ENCODE measurements around the gene HTR1A. TPM values are rescaled to one million over a fixed set of nuclear protein-coding genes. Genes with fewer than 3 reads are reported as not detected.

HTR1A gene
- total RNA-seq (2014; rRNA removed; shearing (Covaris generic)) = not detected in 2 replicates

GRCh38 chr5:63962279-63962678, at the start of gene HTR1A:
HTR1A (minus strand) TSS chr5:63962445; CDS start chr5:63961719, 726 bp downstream.
- Histone ChIP-seq H3K27me3 (no peaks in the 10 kb centered on the region), H3K36me3 (no peaks in the 10 kb centered on the region), H3K27ac (no peak within 1 kb of the TSS), H3K4me3 (no peak within 1 kb of the TSS), H3K9me3 (replicated peaks) (no peaks in the 10 kb centered on the region), H3K4me1 (no peaks in the 10 kb centered on the region)
- no peak for DNase-seq

- DNase-seq = no peak
- H3K36me3 ChIP-seq = no peaks in the 10 kb centered on the region
These were observed 41.7 kb upstream of the HTR1A start for GRCh38 chr5:64003966-64004365.

DNA sequence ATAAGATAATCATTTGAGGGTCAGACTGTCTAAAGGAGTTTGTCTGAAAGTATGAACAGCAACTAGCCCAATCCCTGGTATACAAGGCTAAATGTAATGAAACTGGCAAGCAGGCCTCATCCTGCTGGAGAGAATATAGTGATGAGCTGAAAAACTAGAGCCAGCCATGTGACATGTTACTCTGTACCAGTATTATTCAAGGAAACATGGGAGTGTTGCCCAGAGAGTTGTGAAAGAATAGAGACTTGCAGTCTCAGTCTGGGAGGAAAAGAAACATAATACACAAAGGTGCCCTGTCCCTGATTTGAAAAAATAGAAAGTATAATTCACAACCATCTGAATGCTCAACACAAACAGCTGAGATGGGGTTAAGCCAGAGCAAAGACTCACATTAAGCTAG, 37.9 kb upstream of the HTR1A start:
- H3K9me3 ChIP-seq (replicated peaks) = no peaks in the 10 kb centered on the region
- no peaks in the 10 kb centered on the region for H3K36me3 ChIP-seq
- DNase-seq = no peak
- H3K27me3 ChIP-seq = no peaks in the 10 kb centered on the region
- H3K4me1 ChIP-seq = no peaks in the 10 kb centered on the region
- no peak overlapping the region for H3K27ac ChIP-seq
- no peak overlapping the region for H3K4me3 ChIP-seq

More at GRCh38 chr5:64003966-64004365, 41.7 kb upstream of the HTR1A start:
- no peak overlapping the region for H3K4me3 ChIP-seq
- no peaks in the 10 kb centered on the region for H3K4me1 ChIP-seq
- no peak overlapping the region for H3K27ac ChIP-seq
- H3K9me3 ChIP-seq (replicated peaks) = no peaks in the 10 kb centered on the region
- H3K27me3 ChIP-seq = no peaks in the 10 kb centered on the region

- Histone ChIP-seq H3K36me3 (no peaks in the 10 kb centered on the region), H3K4me1 (no peaks in the 10 kb centered on the region), H3K9me3 (replicated peaks) (no peaks in the 10 kb centered on the region), H3K27me3 (no peaks in the 10 kb centered on the region), H3K27ac (no peak overlapping the region), H3K4me3 (no peak overlapping the region)
- no peak for DNase-seq
These were observed 24.8 kb upstream of the HTR1A start for GRCh38 chr5:63987053-63987452.

- DNase-seq = no peak
- no peaks in the 10 kb centered on the region for H3K9me3 ChIP-seq (replicated peaks)
- no peak overlapping the region for H3K27ac ChIP-seq
- H3K4me3 ChIP-seq = no peak overlapping the region
- H3K4me1 ChIP-seq = no peaks in the 10 kb centered on the region
- no peaks in the 10 kb centered on the region for H3K36me3 ChIP-seq
- H3K27me3 ChIP-seq = no peaks in the 10 kb centered on the region
These were observed 19.6 kb upstream of the HTR1A start for GRCh38 chr5:63981864-63982263.

- no peak overlapping the region for H3K4me3 ChIP-seq
- H3K27me3 ChIP-seq = no peaks in the 10 kb centered on the region
- no peak overlapping the region for H3K27ac ChIP-seq
- no peaks in the 10 kb centered on the region for H3K36me3 ChIP-seq
- DNase-seq = no peak
- no peaks in the 10 kb centered on the region for H3K4me1 ChIP-seq
- H3K9me3 ChIP-seq (replicated peaks) = no peaks in the 10 kb centered on the region
These were observed 1.7 kb upstream of the HTR1A start for GRCh38 chr5:63963926-63964325.

DNA sequence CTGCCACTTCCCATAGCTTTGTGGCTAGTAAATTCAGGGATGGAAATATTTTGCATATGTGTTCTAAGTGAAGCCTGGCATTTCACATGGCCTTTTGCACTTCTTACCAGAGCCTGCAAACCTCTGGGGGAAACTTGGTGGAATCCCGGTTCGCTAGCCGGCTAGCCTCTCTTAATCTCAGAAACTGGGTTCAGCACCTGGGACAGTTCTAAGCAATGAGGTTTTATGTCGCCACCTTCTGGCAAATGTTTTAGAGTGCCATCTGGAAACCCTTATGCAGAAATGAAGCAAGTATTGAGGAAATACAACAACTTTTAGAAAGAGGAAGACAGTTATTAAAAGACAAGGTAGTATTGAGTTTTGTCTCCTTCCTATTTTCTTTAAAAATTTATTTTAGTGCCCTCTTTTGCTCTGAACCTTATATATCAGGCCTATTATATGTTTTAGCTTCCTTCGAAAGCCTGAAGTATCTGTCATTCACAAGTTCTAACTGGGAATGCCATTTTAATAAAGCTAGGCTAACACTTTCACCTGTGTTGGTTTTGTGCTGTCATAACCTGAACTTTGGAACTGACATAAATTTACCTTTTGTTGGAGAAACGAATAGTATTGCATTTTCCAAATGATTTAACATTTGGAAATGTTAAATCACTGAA, 963 bp upstream of the HTR1A start:
- Histone ChIP-seq H3K4me3 (no peak overlapping the region), H3K9me3 (replicated peaks) (no peaks in the 10 kb centered on the region), H3K27me3 (no peaks in the 10 kb centered on the region), H3K4me1 (no peaks in the 10 kb centered on the region), H3K27ac (no peak overlapping the region), H3K36me3 (no peaks in the 10 kb centered on the region)
- DNase-seq = peak; percentile 52 to 79

- H3K36me3 ChIP-seq = no peaks in the 10 kb centered on the region
- H3K4me1 ChIP-seq = no peaks in the 10 kb centered on the region
- no peaks in the 10 kb centered on the region for H3K27me3 ChIP-seq
- H3K4me3 ChIP-seq = no peak overlapping the region
- no peak for DNase-seq
- no peak overlapping the region for H3K27ac ChIP-seq
- no peaks in the 10 kb centered on the region for H3K9me3 ChIP-seq (replicated peaks)
These were observed 565 bp downstream of the HTR1A start for GRCh38 chr5:63961598-63962161.

GRCh38 chr5:63961125-63961597, 1.1 kb downstream of the HTR1A start:
- H3K4me3 ChIP-seq = no peak overlapping the region
- no peaks in the 10 kb centered on the region for H3K4me1 ChIP-seq
- no peaks in the 10 kb centered on the region for H3K27me3 ChIP-seq
- no peak for DNase-seq
- H3K9me3 ChIP-seq (replicated peaks) = no peaks in the 10 kb centered on the region
- H3K27ac ChIP-seq = no peak overlapping the region
- no peaks in the 10 kb centered on the region for H3K36me3 ChIP-seq

DNA sequence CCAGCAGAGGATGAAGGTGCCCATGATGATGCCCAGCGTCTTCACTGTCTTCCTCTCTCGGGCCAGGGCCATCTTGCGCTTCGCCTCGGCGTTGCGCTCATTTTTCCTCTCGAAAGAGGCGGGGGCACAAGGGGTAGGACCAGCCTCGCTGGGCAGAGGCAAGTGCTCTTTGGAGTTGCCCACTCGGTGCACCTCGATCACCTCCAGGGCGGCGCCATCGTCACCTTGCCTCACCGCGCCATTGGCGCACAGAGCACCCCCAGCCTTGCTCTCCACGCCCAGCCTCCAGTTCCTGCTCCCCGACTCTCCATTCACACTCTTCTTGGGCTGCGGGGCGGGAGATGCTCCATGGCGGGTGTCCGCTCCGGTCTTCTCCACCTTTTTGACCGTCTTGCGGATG, 1.6 kb downstream of the HTR1A start:
- no peaks in the 10 kb centered on the region for H3K27me3 ChIP-seq
- H3K4me3 ChIP-seq = no peak overlapping the region

DNA sequence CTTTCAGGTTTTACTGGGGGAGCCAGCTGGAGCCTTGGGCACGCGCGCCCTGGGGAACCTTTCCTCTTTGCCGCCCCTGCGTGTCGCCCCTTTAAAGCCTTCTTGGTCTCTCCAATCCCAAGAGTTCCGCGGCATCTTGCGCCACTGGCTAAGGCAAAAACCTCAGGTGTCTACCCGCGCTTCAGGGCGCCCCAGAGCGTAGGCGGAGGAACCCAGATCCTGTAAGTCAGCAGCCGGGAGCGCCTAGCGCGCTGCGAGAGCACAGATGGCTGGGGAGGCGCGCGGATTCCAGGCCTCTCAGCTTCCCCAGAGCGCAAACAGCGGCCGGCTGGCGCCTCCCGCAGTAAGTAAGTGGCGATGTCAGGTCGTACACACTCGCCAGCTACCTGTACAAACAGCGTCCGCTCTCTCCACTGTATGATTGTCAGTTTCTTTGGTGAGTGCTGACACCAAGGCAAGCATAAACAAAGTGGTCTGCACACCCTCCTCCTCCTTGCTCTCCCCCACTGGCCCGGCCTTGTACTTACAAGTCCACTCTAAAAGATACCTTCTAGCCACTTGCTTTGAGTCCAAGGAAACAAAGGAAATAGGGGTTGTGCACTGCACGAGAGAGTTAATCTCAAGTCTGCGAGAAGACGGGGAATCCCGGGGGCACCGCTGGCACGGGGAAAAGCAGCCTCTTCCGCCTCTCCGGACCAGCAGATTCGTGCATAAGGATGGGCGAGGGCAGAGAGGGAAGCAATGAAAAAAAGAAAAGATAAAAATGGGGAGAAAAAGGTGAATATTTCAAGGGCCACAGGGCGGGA, 2.9 kb downstream of the HTR1A start:
- H3K27me3 ChIP-seq = no peaks in the 10 kb centered on the region
- H3K9me3 ChIP-seq (replicated peaks) = no peaks in the 10 kb centered on the region
- no peaks in the 10 kb centered on the region for H3K4me1 ChIP-seq
- no peak overlapping the region for H3K27ac ChIP-seq
- H3K4me3 ChIP-seq = no peak overlapping the region
- no peaks in the 10 kb centered on the region for H3K36me3 ChIP-seq
- DNase-seq = no peak

More for the DNA sequence above, 1.6 kb downstream of the HTR1A start:
- Histone ChIP-seq H3K9me3 (replicated peaks) (no peaks in the 10 kb centered on the region), H3K36me3 (no peaks in the 10 kb centered on the region), H3K4me1 (no peaks in the 10 kb centered on the region), H3K27ac (no peak overlapping the region)
- DNase-seq = no peak

- Histone ChIP-seq H3K36me3 (no peaks in the 10 kb centered on the region), H3K27ac (no peak overlapping the region), H3K9me3 (replicated peaks) (no peaks in the 10 kb centered on the region), H3K4me1 (no peaks in the 10 kb centered on the region), H3K4me3 (no peak overlapping the region), H3K27me3 (no peaks in the 10 kb centered on the region)
- DNase-seq = no peak
These were observed 3.6 kb downstream of the HTR1A start for GRCh38 chr5:63958654-63959053.

DNA sequence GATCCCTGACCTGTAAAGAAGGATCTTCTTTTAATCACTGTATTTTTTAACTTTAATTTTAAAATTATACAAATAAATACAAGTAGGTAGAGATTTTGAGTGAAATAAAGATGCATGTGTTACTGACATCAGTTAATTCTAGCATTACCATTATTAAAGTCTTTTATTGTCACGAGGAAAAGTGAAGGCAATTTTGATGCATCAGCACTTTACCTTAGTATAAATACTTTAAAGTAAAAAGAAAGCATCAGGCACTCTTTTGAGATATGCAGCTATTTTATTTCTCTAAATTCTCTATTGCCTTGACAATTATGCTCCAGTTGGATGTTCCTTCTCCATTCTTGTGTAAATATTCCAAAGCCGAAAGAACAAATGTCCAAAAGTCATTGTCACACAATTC, 4.6 kb downstream of the HTR1A start:
- no peak for DNase-seq
- Histone ChIP-seq H3K27me3 (no peaks in the 10 kb centered on the region), H3K4me1 (no peaks in the 10 kb centered on the region), H3K36me3 (no peaks in the 10 kb centered on the region), H3K9me3 (replicated peaks) (no peaks in the 10 kb centered on the region), H3K4me3 (no peak overlapping the region), H3K27ac (no peak overlapping the region)

GRCh38 chr5:63953217-63953616, 9.0 kb downstream of the HTR1A start:
- no peak overlapping the region for H3K4me3 ChIP-seq
- no peaks in the 10 kb centered on the region for H3K27me3 ChIP-seq
- H3K9me3 ChIP-seq (replicated peaks) = no peaks in the 10 kb centered on the region
- no peaks in the 10 kb centered on the region for H3K4me1 ChIP-seq
- no peaks in the 10 kb centered on the region for H3K36me3 ChIP-seq
- no peak for DNase-seq
- no peak overlapping the region for H3K27ac ChIP-seq

DNA sequence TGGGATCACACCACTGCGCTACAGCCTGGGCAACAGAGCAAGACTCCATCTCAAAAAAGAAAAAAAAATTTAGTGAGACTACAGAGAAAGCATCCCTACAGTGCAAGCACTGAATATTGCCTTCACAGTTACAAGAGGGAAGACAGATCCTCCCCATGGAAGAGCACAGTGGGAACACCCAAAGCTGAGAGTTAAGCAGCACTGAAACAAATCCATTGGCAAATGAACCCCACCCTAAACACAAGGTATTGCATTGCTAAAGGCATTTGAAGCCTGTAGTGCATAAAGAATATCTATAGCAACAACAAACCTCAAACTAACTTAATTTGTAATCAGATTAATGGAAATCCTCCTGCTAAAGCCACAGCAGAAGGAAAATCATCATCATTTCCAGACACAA, 27.1 kb downstream of the HTR1A start:
- no peaks in the 10 kb centered on the region for H3K36me3 ChIP-seq
- no peaks in the 10 kb centered on the region for H3K9me3 ChIP-seq (replicated peaks)
- no peaks in the 10 kb centered on the region for H3K4me1 ChIP-seq
- H3K27me3 ChIP-seq = no peaks in the 10 kb centered on the region
- DNase-seq = no peak
- H3K27ac ChIP-seq = no peak overlapping the region
- no peak overlapping the region for H3K4me3 ChIP-seq

Data from SJCRH30 (cell line).